OCI-LY1 (cell line): ENCODE results near the gene PDZRN3.

Experiments used
- H2AFZ ChIP-seq: fragments of 200-600 bp; sonication (generic), shearing (Covaris generic); 2 replicates; pipeline ENCODE4 v1.6.0; 2014; ENCODE audit warnings: antibody characterized with exemption, mild to moderate bottlenecking, low read length
- H3F3A ChIP-seq: fragments of 200-600 bp; sonication (generic), shearing (Covaris generic); 2 replicates; pipeline ENCODE4 v1.6.0; 2014; ENCODE audit warnings: mild to moderate bottlenecking, antibody characterized with exemption, low read length, moderate library complexity; ENCODE audit not compliant: insufficient read depth
- H3K27ac ChIP-seq: fragments of 200-600 bp; sonication (generic); 2 replicates; pipeline ENCODE4 v1.5.1; 2014; ENCODE audit warnings: low read length, mixed run types, mild to moderate bottlenecking, low read depth; ENCODE audit not compliant: poor library complexity, severe bottlenecking
- H3K27me3 ChIP-seq: fragments of 200-600 bp; sonication (generic); 2 replicates; pipeline ENCODE4 v1.6.0; 2014; ENCODE audit warnings: antibody characterized with exemption, mild to moderate bottlenecking, low read length, moderate library complexity; ENCODE audit not compliant: insufficient read depth
- H3K36me3 ChIP-seq: fragments of 200-600 bp; sonication (generic); 2 replicates; pipeline ENCODE4 v1.6.1; 2014; ENCODE audit warnings: mild to moderate bottlenecking, antibody characterized with exemption, low read length, moderate library complexity, mixed read lengths; ENCODE audit not compliant: insufficient read depth
- H3K4me1 ChIP-seq: fragments of 200-600 bp; sonication (generic); 2 replicates; pipeline ENCODE4 v1.5.1; 2014; ENCODE audit warnings: mild to moderate bottlenecking, low read length, moderate library complexity; ENCODE audit not compliant: insufficient read depth, severe bottlenecking
- H3K4me2 ChIP-seq: fragments of 200-600 bp; sonication (generic), shearing (Covaris generic); 2 replicates; pipeline ENCODE4 v1.6.1; 2014; ENCODE audit warnings: low read length
- H3K4me3 ChIP-seq: fragments of 200-600 bp; sonication (generic); 2 replicates; pipeline ENCODE4 v1.5.1; 2014; ENCODE audit warnings: low read length, low read depth, mild to moderate bottlenecking, mixed read lengths; ENCODE audit not compliant: poor library complexity, severe bottlenecking
- H3K79me2 ChIP-seq: fragments of 200-600 bp; shearing (Covaris generic); 2 replicates; pipeline ENCODE4 v1.6.1; 2016; ENCODE audit warnings: mixed run types, low read length, mixed read lengths; ENCODE audit not compliant: insufficient read depth
- H3K9ac ChIP-seq: fragments of 200-600 bp; sonication (generic), shearing (Covaris generic); 2 replicates; pipeline ENCODE4 v1.6.1; 2014; ENCODE audit warnings: mild to moderate bottlenecking, low read length, mixed read lengths
- H3K9me2 ChIP-seq: fragments of 200-600 bp; sonication (generic), shearing (Covaris generic); 2 replicates; pipeline ENCODE4 v1.6.1; 2014; ENCODE audit warnings: low read depth, mild to moderate bottlenecking, low read length, mixed read lengths
- H3K9me3 ChIP-seq: fragments of 200-600 bp; shearing (Covaris generic); 2 replicates; pipeline ENCODE4 v1.6.1; 2014; ENCODE audit warnings: low read length, mixed read lengths
- H4K20me1 ChIP-seq: fragments of 200-600 bp; sonication (generic), shearing (Covaris generic); 2 replicates; pipeline ENCODE4 v1.6.0; 2016; ENCODE audit warnings: mild to moderate bottlenecking, low read length; ENCODE audit not compliant: insufficient read depth
- EZH2 ChIP-seq: fragments of 200-600 bp; sonication (generic), shearing (Covaris generic); IDR thresholded peaks from 2 replicates; pipeline ENCODE4 v1.8.0; 2017; ENCODE audit warnings: borderline replicate concordance, mixed run types, mild to moderate bottlenecking, antibody characterized with exemption, low read length, moderate library complexity, mixed read lengths
- TF ChIP-seq, protein P1 (sequence below): fragments of 200-600 bp; sonication (generic), shearing (Covaris generic); IDR thresholded peaks from 2 replicates; pipeline ENCODE4 v1.5.1; 2017; ENCODE audit warnings: mild to moderate bottlenecking, antibody characterized with exemption, low read length, moderate library complexity, mixed read lengths

The PDZRN3 gene

GRCh38 chr3:73516631-73517030, 108.1 kb downstream of the PDZRN3 start:
- Histone ChIP-seq H3K27me3 (no peaks in the 10 kb centered on the region), H3K9ac (no peak overlapping the region), H3K4me3 (no peak overlapping the region), H3F3A (no peaks in the 10 kb centered on the region), H4K20me1 (no peaks in the 10 kb centered on the region), H3K4me2 (no peak overlapping the region), H3K27ac (no peak overlapping the region), H3K79me2 (no peaks in the 10 kb centered on the region), H3K4me1 (peaks cover 8% of the 10 kb centered on the region), H3K9me3 (no peaks in the 10 kb centered on the region), H3K9me2 (no peaks in the 10 kb centered on the region), H2AFZ (no peak overlapping the region), H3K36me3 (no peaks in the 10 kb centered on the region)
- TF ChIP-seq EZH2, result no peak
- TF ChIP-seq, protein P1, sequence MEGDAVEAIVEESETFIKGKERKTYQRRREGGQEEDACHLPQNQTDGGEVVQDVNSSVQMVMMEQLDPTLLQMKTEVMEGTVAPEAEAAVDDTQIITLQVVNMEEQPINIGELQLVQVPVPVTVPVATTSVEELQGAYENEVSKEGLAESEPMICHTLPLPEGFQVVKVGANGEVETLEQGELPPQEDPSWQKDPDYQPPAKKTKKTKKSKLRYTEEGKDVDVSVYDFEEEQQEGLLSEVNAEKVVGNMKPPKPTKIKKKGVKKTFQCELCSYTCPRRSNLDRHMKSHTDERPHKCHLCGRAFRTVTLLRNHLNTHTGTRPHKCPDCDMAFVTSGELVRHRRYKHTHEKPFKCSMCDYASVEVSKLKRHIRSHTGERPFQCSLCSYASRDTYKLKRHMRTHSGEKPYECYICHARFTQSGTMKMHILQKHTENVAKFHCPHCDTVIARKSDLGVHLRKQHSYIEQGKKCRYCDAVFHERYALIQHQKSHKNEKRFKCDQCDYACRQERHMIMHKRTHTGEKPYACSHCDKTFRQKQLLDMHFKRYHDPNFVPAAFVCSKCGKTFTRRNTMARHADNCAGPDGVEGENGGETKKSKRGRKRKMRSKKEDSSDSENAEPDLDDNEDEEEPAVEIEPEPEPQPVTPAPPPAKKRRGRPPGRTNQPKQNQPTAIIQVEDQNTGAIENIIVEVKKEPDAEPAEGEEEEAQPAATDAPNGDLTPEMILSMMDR, result no peak

GRCh38 chr3:73513260-73513659, 111.5 kb downstream of the PDZRN3 start:
- H3K36me3 ChIP-seq, result no peaks in the 10 kb centered on the region
- H3K4me1 ChIP-seq, result peaks cover 8% of the 10 kb centered on the region
- no peak overlapping the region for H3K4me3 ChIP-seq
- H3K79me2 ChIP-seq, result no peaks in the 10 kb centered on the region
- H3K27me3 ChIP-seq, result no peaks in the 10 kb centered on the region
- TF ChIP-seq, protein P1, result no peak
- TF ChIP-seq EZH2, result no peak
- no peak overlapping the region for H3K27ac ChIP-seq
- no peaks in the 10 kb centered on the region for H3K9me3 ChIP-seq
- H2AFZ ChIP-seq, result no peak overlapping the region
- no peaks in the 10 kb centered on the region for H3F3A ChIP-seq
- no peaks in the 10 kb centered on the region for H4K20me1 ChIP-seq
- H3K9ac ChIP-seq, result no peak overlapping the region
- H3K9me2 ChIP-seq, result no peaks in the 10 kb centered on the region
- no peak overlapping the region for H3K4me2 ChIP-seq

GRCh38 chr3:73511571-73512525, 112.9 kb downstream of the PDZRN3 start:
- no peaks in the 10 kb centered on the region for H3K9me2 ChIP-seq

More at GRCh38 chr3:73511571-73512525, 112.9 kb downstream of the PDZRN3 start:
- H3K79me2 ChIP-seq, result no peaks in the 10 kb centered on the region
- H3K27me3 ChIP-seq, result no peaks in the 10 kb centered on the region
- H2AFZ ChIP-seq, result no peak overlapping the region
- no peaks in the 10 kb centered on the region for H4K20me1 ChIP-seq
- no peaks in the 10 kb centered on the region for H3F3A ChIP-seq
- H3K4me3 ChIP-seq, result no peak overlapping the region
- H3K4me2 ChIP-seq, result no peak overlapping the region
- H3K4me1 ChIP-seq, result peaks cover 8% of the 10 kb centered on the region
- H3K9ac ChIP-seq, result no peak overlapping the region
- TF ChIP-seq, protein P1, result no peak
- H3K36me3 ChIP-seq, result no peaks in the 10 kb centered on the region
- no peak overlapping the region for H3K27ac ChIP-seq
- no peaks in the 10 kb centered on the region for H3K9me3 ChIP-seq
